ENCODE results near the gene DCAF5. TPM values are rescaled to one million over a fixed set of nuclear protein-coding genes. Genes with fewer than 3 reads are reported as not detected.

Gene DCAF5
- total RNA-seq, 4 donors from 2014 or later: 34.9 to 67.6 (median 48.1) TPM

DNA sequence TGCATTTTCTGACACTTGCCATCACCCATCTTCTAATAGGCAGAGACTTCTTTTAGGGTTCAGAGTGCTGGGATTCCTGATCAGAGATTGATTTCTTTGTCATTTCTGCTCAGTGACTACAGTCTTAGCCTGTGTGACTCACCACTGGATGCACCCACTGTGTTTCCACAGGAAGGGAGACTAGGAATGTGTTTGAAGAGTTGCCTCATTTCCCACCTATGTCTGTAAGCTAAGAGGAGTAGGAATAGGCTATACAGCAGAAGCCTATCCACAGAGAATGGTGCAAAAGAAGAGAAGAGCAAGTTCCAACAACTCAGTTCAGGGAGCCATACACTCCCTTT, 113.7 kb downstream of the DCAF5 start:
- peaks cover 25% of the 10 kb centered on the region for H3K4me1 ChIP-seq
- H3K36me3 ChIP-seq: no peaks in the 10 kb centered on the region
- TF ChIP-seq CTCF (IDR thresholded peaks at IDR 0.05) (no peak), POLR2A (IDR thresholded peaks at IDR 0.05) (no peak), EP300 (IDR thresholded peaks at IDR 0.05) (no peak), POLR2AphosphoS5 (IDR thresholded peaks at IDR 0.05) (no peak)
- DNase-seq (ENCODE audit: low spot score in 2 of 2): no peak
- no peak overlapping the region for H3K27ac ChIP-seq
- H3K27me3 ChIP-seq: no peaks in the 10 kb centered on the region
- H3K9me3 ChIP-seq: no peaks in the 10 kb centered on the region
- no peak overlapping the region for H3K4me3 ChIP-seq

GRCh38 chr14:69038455-69039287, 114.2 kb downstream of the DCAF5 start:
- H3K27me3 ChIP-seq: no peaks in the 10 kb centered on the region
- H3K27ac ChIP-seq: no peak overlapping the region
- no peak for DNase-seq (ENCODE audit: low spot score in 2 of 2)
- H3K4me3 ChIP-seq: no peak overlapping the region
- H3K9me3 ChIP-seq: no peaks in the 10 kb centered on the region
- TF ChIP-seq POLR2AphosphoS5 (IDR thresholded peaks at IDR 0.05) (no peak), EP300 (IDR thresholded peaks at IDR 0.05) (no peak), CTCF (IDR thresholded peaks at IDR 0.05) (no peak), POLR2A (IDR thresholded peaks at IDR 0.05) (no peak)
- peaks cover 20% of the 10 kb centered on the region for H3K4me1 ChIP-seq
- 42% methylated on average over 7 of the region's 7 CpGs for WGBS
- H3K36me3 ChIP-seq: no peaks in the 10 kb centered on the region

GRCh38 chr14:69037790-69038454, 115.0 kb downstream of the DCAF5 start:
- TF ChIP-seq EP300 (IDR thresholded peaks at IDR 0.05) (no peak), POLR2A (IDR thresholded peaks at IDR 0.05) (no peak), CTCF (IDR thresholded peaks at IDR 0.05) (no peak), POLR2AphosphoS5 (IDR thresholded peaks at IDR 0.05) (no peak)
- DNase-seq (ENCODE audit: low spot score in 2 of 2): no peak
- no peaks in the 10 kb centered on the region for H3K36me3 ChIP-seq
- no peaks in the 10 kb centered on the region for H3K27me3 ChIP-seq
- no peak overlapping the region for H3K27ac ChIP-seq
- 77% methylated on average over 7 of the region's 7 CpGs for WGBS
- no peak overlapping the region for H3K4me3 ChIP-seq
- no peaks in the 10 kb centered on the region for H3K9me3 ChIP-seq
- peaks cover 12% of the 10 kb centered on the region for H3K4me1 ChIP-seq

DNA sequence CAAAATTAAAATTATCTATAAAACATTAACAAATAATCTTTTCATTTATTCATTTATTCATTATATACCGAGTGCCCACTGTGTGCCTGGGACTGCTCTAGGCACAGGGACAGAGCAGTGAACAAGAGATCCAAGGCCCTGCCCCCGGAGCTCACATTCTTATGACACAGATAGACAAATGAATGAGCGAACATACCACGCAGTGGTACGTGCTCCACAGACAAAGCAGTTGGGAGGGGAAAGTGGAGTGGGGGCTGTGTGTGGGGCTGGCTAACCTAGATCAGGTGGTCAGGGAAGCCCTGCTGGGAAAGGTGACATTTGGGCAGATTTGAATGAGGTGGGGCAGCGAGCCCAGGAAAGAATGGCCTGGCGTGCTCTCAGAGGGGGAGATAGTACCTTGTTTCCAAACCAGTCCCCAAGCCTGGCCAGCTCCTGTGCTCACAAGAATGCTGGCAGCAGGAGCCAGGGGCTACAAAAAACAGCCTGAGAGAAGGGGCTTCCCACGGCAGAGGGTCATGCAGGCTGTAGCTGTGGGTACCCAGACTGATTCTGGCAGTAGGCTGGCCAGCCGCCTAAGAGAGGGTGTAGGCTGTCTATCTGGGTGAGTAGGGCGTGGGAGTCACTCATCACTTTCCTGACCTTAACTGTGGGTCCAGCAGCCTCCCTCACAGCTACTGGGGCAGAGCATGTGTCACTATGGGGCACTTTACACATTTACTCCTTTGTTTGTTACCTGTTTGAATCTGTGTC, 116.0 kb downstream of the DCAF5 start:
- Histone ChIP-seq H3K27me3 (no peaks in the 10 kb centered on the region), H3K4me1 (peaks cover 9% of the 10 kb centered on the region), H3K4me3 (no peak overlapping the region), H3K36me3 (no peaks in the 10 kb centered on the region), H3K27ac (no peak overlapping the region), H3K9me3 (no peaks in the 10 kb centered on the region)
- DNase-seq (ENCODE audit: low spot score in 2 of 2): no peak
- TF ChIP-seq POLR2AphosphoS5 (IDR thresholded peaks at IDR 0.05) (no peak), POLR2A (IDR thresholded peaks at IDR 0.05) (no peak), EP300 (IDR thresholded peaks at IDR 0.05) (no peak), CTCF (IDR thresholded peaks at IDR 0.05) (no peak)
- WGBS: 91% methylated on average over 9 of the region's 10 CpGs
